ENCODE results near the gene DUSP16. TPM values are rescaled to one million over a fixed set of nuclear protein-coding genes. Genes with fewer than 3 reads are reported as not detected.
A peak's percentile ranks its signal among the peaks of the same experiment; 100 is the strongest.

The DUSP16 gene
- total RNA-seq, 1 experiment from 2014 or later: 4.4 TPM

DNA sequence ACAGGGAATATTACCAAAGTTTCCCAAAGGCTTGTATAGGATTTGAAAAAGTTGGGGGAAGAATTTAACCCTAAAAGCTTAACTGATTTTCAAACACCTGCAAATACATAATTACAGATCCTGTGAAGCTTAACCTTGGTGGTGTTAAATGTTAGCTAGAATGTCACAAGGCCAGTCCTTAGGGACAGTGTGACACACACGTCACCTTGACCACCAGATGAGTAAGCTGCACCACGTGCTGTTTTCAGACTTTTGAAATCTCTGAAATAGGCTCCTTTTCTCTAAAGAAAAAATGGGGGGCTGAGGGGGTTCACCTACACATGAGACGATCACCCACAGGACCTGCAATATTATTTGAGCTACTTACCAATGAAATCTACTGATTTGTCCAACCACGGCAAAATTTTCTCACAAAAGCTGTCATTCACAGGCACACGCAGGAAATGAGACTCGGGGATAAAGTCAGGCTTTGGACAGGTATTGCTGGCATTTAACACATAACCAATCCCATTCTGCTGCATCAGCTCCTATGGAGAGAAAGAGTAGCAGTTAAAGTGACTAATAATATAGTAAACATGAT, 75.9 kb downstream of the DUSP16 start:
- Histone ChIP-seq H3K4me1 (ENCODE audit: insufficient read depth, low read length) (peaks cover 11% of the 10 kb centered on the region), H3F3A (ENCODE audit: low read length, unreplicated experiment) (no peaks in the 10 kb centered on the region), H3K9ac (ENCODE audit: low read length) (no peak overlapping the region), H3K9me3 (ENCODE audit: low read length) (no peaks in the 10 kb centered on the region), H3K4me2 (ENCODE audit: low read length) (0 out of 2 replicates have a peak overlapping the region, but pooled peaks have one; percentile 30), H3K27ac (ENCODE audit: low read length) (peak overlapping the region; percentile 51), H4K20me1 (ENCODE audit: low read length) (no peaks in the 10 kb centered on the region), H3K4me3 (ENCODE audit: low read length) (no peak overlapping the region), H3K79me2 (ENCODE audit: low read length) (no peaks in the 10 kb centered on the region), H2AFZ (ENCODE audit: low read length) (no peak overlapping the region), H3K27me3 (ENCODE audit: low read length) (no peaks in the 10 kb centered on the region), H3K36me3 (ENCODE audit: low read depth, low read length) (no peaks in the 10 kb centered on the region; the same call in 1 of the 2 replicates), H3K9me2 (replicated peaks; ENCODE audit: low read length) (no peaks in the 10 kb centered on the region)
- TF ChIP-seq, protein P1, sequence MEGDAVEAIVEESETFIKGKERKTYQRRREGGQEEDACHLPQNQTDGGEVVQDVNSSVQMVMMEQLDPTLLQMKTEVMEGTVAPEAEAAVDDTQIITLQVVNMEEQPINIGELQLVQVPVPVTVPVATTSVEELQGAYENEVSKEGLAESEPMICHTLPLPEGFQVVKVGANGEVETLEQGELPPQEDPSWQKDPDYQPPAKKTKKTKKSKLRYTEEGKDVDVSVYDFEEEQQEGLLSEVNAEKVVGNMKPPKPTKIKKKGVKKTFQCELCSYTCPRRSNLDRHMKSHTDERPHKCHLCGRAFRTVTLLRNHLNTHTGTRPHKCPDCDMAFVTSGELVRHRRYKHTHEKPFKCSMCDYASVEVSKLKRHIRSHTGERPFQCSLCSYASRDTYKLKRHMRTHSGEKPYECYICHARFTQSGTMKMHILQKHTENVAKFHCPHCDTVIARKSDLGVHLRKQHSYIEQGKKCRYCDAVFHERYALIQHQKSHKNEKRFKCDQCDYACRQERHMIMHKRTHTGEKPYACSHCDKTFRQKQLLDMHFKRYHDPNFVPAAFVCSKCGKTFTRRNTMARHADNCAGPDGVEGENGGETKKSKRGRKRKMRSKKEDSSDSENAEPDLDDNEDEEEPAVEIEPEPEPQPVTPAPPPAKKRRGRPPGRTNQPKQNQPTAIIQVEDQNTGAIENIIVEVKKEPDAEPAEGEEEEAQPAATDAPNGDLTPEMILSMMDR (conservative IDR thresholded peaks at IDR 0.05; ENCODE audit: low read depth, low read length): no peak
- no peak for TF ChIP-seq EZH2phosphoT487 (IDR thresholded peaks at IDR 0.05; ENCODE audit: borderline replicate concordance, low read length)
- TF ChIP-seq EZH2 (IDR thresholded peaks at IDR 0.05; ENCODE audit: low read length, unreplicated experiment): no peak
- ATAC-seq: peak; percentile 89
- ChIA-PET POLR2A (ENCODE audit: unreplicated experiment) (interaction anchor here (0.6 kb wide), 1 partner anchor 41 kb away, joined by 4 read pairs; no protein-coding TSS in a partner anchor), CTCF (interaction anchor here (0.5 kb wide), 1 partner anchor 148 kb away, joined by 3 read pairs; no protein-coding TSS in a partner anchor)
- no TSS peak for BruUV-seq (replicated peaks)
- intact Hi-C loops (cut with micrococcal nuclease): no loop called here
- peak; percentile 52 for DNase-seq

DNA sequence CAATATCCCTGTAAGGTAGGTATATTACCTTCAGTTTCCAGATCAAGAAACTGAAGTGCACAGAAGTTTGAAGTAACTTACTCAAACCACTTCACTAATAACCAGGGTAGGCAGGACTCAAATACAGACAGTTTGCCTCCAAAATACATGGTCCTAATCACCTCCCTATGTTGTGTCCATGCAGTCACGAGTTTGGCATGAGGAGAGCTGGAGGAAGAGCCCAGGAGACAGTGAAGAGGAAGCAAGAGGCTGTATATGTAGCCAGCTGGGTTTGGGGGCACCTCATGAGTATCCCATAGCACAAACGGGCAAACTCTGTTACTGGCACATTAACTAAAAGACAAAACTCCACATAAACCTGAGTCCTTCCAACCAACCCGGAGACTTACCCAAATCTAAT, 79.2 kb downstream of the DUSP16 start:
- TF ChIP-seq EZH2phosphoT487 (IDR thresholded peaks at IDR 0.05; ENCODE audit: borderline replicate concordance, low read length): no peak
- no peak for TF ChIP-seq EZH2 (IDR thresholded peaks at IDR 0.05; ENCODE audit: low read length, unreplicated experiment)
- TF ChIP-seq, protein P1 (conservative IDR thresholded peaks at IDR 0.05; ENCODE audit: low read depth, low read length): no peak
- intact Hi-C loops (cut with micrococcal nuclease): no loop called here
- no peaks in the 10 kb centered on the region for H4K20me1 ChIP-seq (ENCODE audit: low read length)
- no peak overlapping the region for H3K27ac ChIP-seq (ENCODE audit: low read length)
- no TSS peak for BruUV-seq (replicated peaks)
- ATAC-seq (no peak), DNase-seq (no peak)
- H3K36me3 ChIP-seq (ENCODE audit: low read depth, low read length): no peaks in the 10 kb centered on the region; the same call in 1 of the 2 replicates
- H3K79me2 ChIP-seq (ENCODE audit: low read length): no peaks in the 10 kb centered on the region
- POLR2A ChIA-PET (ENCODE audit: unreplicated experiment): no interaction called here
- CTCF ChIA-PET: no interaction called here
- no peak overlapping the region for H3K4me3 ChIP-seq (ENCODE audit: low read length)
- H3F3A ChIP-seq (ENCODE audit: low read length, unreplicated experiment): no peaks in the 10 kb centered on the region
- no peaks in the 10 kb centered on the region for H3K9me2 ChIP-seq (replicated peaks; ENCODE audit: low read length)
- no peaks in the 10 kb centered on the region for H3K9me3 ChIP-seq (ENCODE audit: low read length)
- no peaks in the 10 kb centered on the region for H3K27me3 ChIP-seq (ENCODE audit: low read length)
- H3K9ac ChIP-seq (ENCODE audit: low read length): no peak overlapping the region
- H3K4me1 ChIP-seq (ENCODE audit: insufficient read depth, low read length): peaks cover 11% of the 10 kb centered on the region
- H3K4me2 ChIP-seq (ENCODE audit: low read length): no peak overlapping the region
- no peak overlapping the region for H2AFZ ChIP-seq (ENCODE audit: low read length)

DNA sequence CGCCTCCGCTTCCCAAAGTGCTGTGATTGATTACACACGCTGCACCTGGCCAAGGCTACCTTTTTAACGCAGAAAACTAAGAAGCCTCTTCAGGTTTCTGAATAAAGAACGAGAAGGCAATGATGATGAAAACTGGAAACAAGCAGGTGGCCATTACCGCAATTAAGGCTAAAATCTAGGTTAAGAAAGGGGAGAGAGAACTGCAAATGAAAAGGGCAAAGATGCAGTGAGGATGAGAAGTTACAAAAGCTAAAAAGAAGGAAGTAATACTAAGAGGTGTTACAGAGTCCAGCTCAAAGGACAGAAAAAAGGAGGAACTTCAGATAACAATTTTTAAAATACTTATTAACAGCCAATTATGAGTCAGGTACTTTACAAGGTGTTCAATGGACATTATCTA, 79.7 kb downstream of the DUSP16 start:
- ATAC-seq (no peak), DNase-seq (no peak)
- Histone ChIP-seq H3K27me3 (ENCODE audit: low read length) (no peaks in the 10 kb centered on the region), H3K9me2 (replicated peaks; ENCODE audit: low read length) (no peaks in the 10 kb centered on the region), H3K4me2 (ENCODE audit: low read length) (no peak overlapping the region), H3K9me3 (ENCODE audit: low read length) (no peaks in the 10 kb centered on the region), H3K27ac (ENCODE audit: low read length) (no peak overlapping the region), H3K4me3 (ENCODE audit: low read length) (no peak overlapping the region), H3K36me3 (ENCODE audit: low read depth, low read length) (no peaks in the 10 kb centered on the region; the same call in 1 of the 2 replicates), H4K20me1 (ENCODE audit: low read length) (no peaks in the 10 kb centered on the region), H3K79me2 (ENCODE audit: low read length) (no peaks in the 10 kb centered on the region), H3K4me1 (ENCODE audit: insufficient read depth, low read length) (peaks cover 11% of the 10 kb centered on the region), H3K9ac (ENCODE audit: low read length) (no peak overlapping the region), H3F3A (ENCODE audit: low read length, unreplicated experiment) (no peaks in the 10 kb centered on the region), H2AFZ (ENCODE audit: low read length) (no peak overlapping the region)
- BruUV-seq (replicated peaks): no TSS peak
- ChIA-PET POLR2A (ENCODE audit: unreplicated experiment) (no interaction called here), CTCF (no interaction called here)
- TF ChIP-seq, protein P1 (conservative IDR thresholded peaks at IDR 0.05; ENCODE audit: low read depth, low read length): no peak
- intact Hi-C loops (cut with micrococcal nuclease): no loop called here

Measured in PC-3 (cell line).